GM23338 (cell line): ENCODE measurements around the gene IL6ST. TPM values are rescaled to one million over a fixed set of nuclear protein-coding genes. Genes with fewer than 3 reads are reported as not detected.

Source experiments
- ATAC-seq: fragments of 200-7000 bp; cut with Tn5 transposase; 3 replicates; pipeline ENCODE4 v1.9.1; 2020
- DNase-seq: peaks from one replicate; pipeline ENCODE4 v3.0.0-alpha.2; 2015; ENCODE audit warnings: low spot score
- H2AFZ ChIP-seq: fragments of 200-600 bp; sonication (generic); 2 replicates; pipeline ENCODE4 v1.8.0; 2016; ENCODE audit warnings: antibody characterized with exemption, mild to moderate bottlenecking, moderate library complexity
- H3F3A ChIP-seq: fragments of 200-600 bp; sonication (generic); replicated peaks from 2 replicates; pipeline ENCODE4 v1.8.0; 2017; ENCODE audit warnings: antibody characterized with exemption, mixed run types, low read depth
- H3K27ac ChIP-seq: fragments of 200-600 bp; sonication (generic); 2 replicates; pipeline ENCODE4 v1.6.1; 2016; ENCODE audit warnings: low read depth
- H3K27me3 ChIP-seq: fragments of 200-600 bp; sonication (generic); 2 replicates; pipeline ENCODE4 v1.8.0; 2016; ENCODE audit warnings: mild to moderate bottlenecking, mixed run types, moderate library complexity; ENCODE audit not compliant: insufficient read depth
- H3K36me3 ChIP-seq: fragments of 200-600 bp; sonication (generic); 2 replicates; pipeline ENCODE4 v1.8.0; 2016; ENCODE audit warnings: mild to moderate bottlenecking; ENCODE audit not compliant: insufficient read depth
- H3K4me1 ChIP-seq: fragments of 200-600 bp; sonication (generic); 2 replicates; pipeline ENCODE4 v1.8.0; 2016; ENCODE audit warnings: mild to moderate bottlenecking, moderate library complexity; ENCODE audit not compliant: insufficient read depth
- H3K4me2 ChIP-seq: fragments of 200-600 bp; sonication (generic); 2 replicates; pipeline ENCODE4 v1.7.1; 2017; ENCODE audit warnings: mixed run types
- H3K4me3 ChIP-seq: fragments of 200-600 bp; sonication (generic); 2 replicates; pipeline ENCODE4 v1.6.1; 2016; ENCODE audit warnings: mixed run types
- H3K79me2 ChIP-seq: fragments of 200-600 bp; sonication (generic); replicated peaks from 2 replicates; pipeline ENCODE4 v1.8.0; 2017; ENCODE audit warnings: mild to moderate bottlenecking; ENCODE audit not compliant: insufficient read depth
- H3K9me2 ChIP-seq: fragments of 200-600 bp; sonication (generic); 2 replicates; pipeline ENCODE4 v1.8.0; 2017; ENCODE audit not compliant: insufficient read depth
- H4K20me1 ChIP-seq: fragments of 200-600 bp; sonication (generic); replicated peaks from 2 replicates; pipeline ENCODE4 v1.8.0; 2017; ENCODE audit warnings: mild to moderate bottlenecking; ENCODE audit not compliant: insufficient read depth
- H3K27ac Mint-ChIP-seq: 2 replicates; pipeline ENCODE4 v1.8.0; 2020; ENCODE audit warnings: inconsistent platforms, mild to moderate bottlenecking, moderate library complexity, mixed read lengths
- H3K27me3 Mint-ChIP-seq: 3 replicates; pipeline ENCODE4 v1.8.0; 2022; ENCODE audit warnings: low read depth, mild to moderate bottlenecking, moderate library complexity, mixed read lengths, inconsistent platforms; ENCODE audit not compliant: insufficient read depth, poor library complexity
- H3K36me3 Mint-ChIP-seq: 3 replicates; pipeline ENCODE4 v1.8.0; 2021; ENCODE audit warnings: low read depth, mild to moderate bottlenecking, inconsistent platforms, moderate library complexity, mixed read lengths
- H3K4me1 Mint-ChIP-seq: 3 replicates; pipeline ENCODE4 v1.8.0; 2020; ENCODE audit warnings: mild to moderate bottlenecking, inconsistent platforms, mixed read lengths
- H3K4me3 Mint-ChIP-seq: 3 replicates; pipeline ENCODE4 v1.8.0; 2021; ENCODE audit warnings: moderate library complexity, mild to moderate bottlenecking, inconsistent platforms, mixed read lengths
- H3K9me3 Mint-ChIP-seq: 3 replicates; pipeline ENCODE4 v1.8.0; 2020; ENCODE audit warnings: moderate library complexity, mild to moderate bottlenecking, inconsistent platforms, mixed read lengths
- CREB1 ChIP-seq: fragments of 250-450 bp; sonication (Bioruptor Pico); IDR thresholded peaks from 2 replicates; pipeline ENCODE4 v1.5.0; 2020; ENCODE audit warnings: low read depth, mild to moderate bottlenecking, moderate library complexity
- EZH2 ChIP-seq: fragments of 200-600 bp; sonication (generic); IDR thresholded peaks from one replicate; pipeline ENCODE4 v1.8.0; 2017; ENCODE audit warnings: antibody characterized with exemption, mild to moderate bottlenecking, low read depth; ENCODE audit not compliant: unreplicated experiment
- STAT1 ChIP-seq: IDR thresholded peaks from one replicate; pipeline ENCODE4 v1.6.1; 2016; ENCODE audit warnings: antibody characterized with exemption; ENCODE audit not compliant: unreplicated experiment
- polyA plus RNA-seq: library from polyadenylated mRNA; unstranded; fragments of >200 nt; fragmentation: Nextera tagmentation; extraction: Ambion mirVana; gene quantifications from 2 replicates; pipeline ENCODE4 v1.2.1, GENCODE V29; 2016
- small RNA-seq: library from RNA; depleted of rRNA; stranded (forward); fragments of <200 nt; gene quantifications from one replicate; pipeline ENCODE3, GENCODE V24; 2014; ENCODE audit warnings: low replicate concordance
- total RNA-seq: library from RNA; depleted of rRNA; stranded (reverse); fragments of >200 nt; shearing (Covaris generic); gene quantifications from 2 replicates; pipeline ENCODE4 v1.2.3, GENCODE V29; 2014; rRNA removed
- TF ChIP-seq, protein P1 (sequence below): IDR thresholded peaks from one replicate; pipeline ENCODE4 v1.6.1; 2018; ENCODE audit warnings: antibody characterized with exemption; ENCODE audit not compliant: unreplicated experiment
- TF ChIP-seq, protein P2 (sequence below), 2 experiments: fragments of 200-600 bp in 1 of 2; sonication (generic) in 1 of 2; conservative IDR thresholded peaks; 2 replicates each; pipeline versions ENCODE4 v1.5.1 to v1.6.1; 2016 to 2017; ENCODE audit warnings: antibody characterized with exemption in 2 of 2, low read depth in 2 of 2, mild to moderate bottlenecking in 2 of 2, moderate library complexity in 1 of 2
- TF ChIP-seq, protein P3 (sequence below): IDR thresholded peaks from 2 replicates; pipeline ENCODE4 v1.6.1; 2016; ENCODE audit warnings: antibody characterized with exemption

The IL6ST gene
- total and polyA plus RNA-seq, 2 experiments from 2014 or later, result 6.7 to 9.8 TPM

DNA sequence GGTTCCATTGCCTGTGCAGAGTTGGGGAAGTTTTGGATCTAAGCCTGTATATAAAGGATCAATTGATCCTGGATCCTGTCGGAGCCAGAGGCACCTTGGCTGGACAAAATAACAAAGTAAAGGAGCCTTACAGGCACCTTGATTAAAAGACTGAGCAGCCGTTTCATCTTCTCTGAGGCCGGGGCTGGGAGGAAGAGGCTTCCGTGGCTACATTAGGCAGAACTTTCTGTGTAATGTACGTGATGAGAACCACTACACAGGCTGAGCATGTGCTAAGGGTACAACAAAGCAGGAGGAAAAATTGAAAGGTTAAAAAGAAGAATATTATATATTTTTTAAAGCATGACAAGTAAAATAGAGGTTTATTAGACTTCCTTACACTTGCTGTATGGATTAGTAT is 106.6 kb downstream of the IL6ST start (continued):
- TF ChIP-seq, protein P1, sequence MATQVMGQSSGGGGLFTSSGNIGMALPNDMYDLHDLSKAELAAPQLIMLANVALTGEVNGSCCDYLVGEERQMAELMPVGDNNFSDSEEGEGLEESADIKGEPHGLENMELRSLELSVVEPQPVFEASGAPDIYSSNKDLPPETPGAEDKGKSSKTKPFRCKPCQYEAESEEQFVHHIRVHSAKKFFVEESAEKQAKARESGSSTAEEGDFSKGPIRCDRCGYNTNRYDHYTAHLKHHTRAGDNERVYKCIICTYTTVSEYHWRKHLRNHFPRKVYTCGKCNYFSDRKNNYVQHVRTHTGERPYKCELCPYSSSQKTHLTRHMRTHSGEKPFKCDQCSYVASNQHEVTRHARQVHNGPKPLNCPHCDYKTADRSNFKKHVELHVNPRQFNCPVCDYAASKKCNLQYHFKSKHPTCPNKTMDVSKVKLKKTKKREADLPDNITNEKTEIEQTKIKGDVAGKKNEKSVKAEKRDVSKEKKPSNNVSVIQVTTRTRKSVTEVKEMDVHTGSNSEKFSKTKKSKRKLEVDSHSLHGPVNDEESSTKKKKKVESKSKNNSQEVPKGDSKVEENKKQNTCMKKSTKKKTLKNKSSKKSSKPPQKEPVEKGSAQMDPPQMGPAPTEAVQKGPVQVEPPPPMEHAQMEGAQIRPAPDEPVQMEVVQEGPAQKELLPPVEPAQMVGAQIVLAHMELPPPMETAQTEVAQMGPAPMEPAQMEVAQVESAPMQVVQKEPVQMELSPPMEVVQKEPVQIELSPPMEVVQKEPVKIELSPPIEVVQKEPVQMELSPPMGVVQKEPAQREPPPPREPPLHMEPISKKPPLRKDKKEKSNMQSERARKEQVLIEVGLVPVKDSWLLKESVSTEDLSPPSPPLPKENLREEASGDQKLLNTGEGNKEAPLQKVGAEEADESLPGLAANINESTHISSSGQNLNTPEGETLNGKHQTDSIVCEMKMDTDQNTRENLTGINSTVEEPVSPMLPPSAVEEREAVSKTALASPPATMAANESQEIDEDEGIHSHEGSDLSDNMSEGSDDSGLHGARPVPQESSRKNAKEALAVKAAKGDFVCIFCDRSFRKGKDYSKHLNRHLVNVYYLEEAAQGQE, result no peak
- no peak for TF ChIP-seq EZH2

DNA sequence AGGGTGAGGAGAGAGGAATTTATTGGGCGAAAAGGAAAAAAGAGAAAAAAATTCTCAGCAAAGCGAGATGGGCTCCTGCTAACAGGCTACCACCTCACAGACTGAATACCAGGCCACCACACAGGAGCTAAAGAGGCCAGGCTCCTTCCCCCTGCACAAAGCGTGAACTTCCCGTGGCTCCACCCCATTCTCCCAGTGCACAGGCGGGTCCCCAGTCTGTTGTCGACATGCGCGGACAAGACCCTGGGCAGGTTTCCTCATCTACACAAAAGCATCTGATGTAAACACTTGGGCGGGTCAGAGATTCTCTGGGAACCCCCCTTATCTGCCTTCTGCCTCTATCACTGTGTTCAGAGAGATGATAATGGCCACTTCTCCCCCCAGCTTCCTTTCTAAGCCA is 109.4 kb downstream of the IL6ST start:
- TF ChIP-seq, protein P2, sequence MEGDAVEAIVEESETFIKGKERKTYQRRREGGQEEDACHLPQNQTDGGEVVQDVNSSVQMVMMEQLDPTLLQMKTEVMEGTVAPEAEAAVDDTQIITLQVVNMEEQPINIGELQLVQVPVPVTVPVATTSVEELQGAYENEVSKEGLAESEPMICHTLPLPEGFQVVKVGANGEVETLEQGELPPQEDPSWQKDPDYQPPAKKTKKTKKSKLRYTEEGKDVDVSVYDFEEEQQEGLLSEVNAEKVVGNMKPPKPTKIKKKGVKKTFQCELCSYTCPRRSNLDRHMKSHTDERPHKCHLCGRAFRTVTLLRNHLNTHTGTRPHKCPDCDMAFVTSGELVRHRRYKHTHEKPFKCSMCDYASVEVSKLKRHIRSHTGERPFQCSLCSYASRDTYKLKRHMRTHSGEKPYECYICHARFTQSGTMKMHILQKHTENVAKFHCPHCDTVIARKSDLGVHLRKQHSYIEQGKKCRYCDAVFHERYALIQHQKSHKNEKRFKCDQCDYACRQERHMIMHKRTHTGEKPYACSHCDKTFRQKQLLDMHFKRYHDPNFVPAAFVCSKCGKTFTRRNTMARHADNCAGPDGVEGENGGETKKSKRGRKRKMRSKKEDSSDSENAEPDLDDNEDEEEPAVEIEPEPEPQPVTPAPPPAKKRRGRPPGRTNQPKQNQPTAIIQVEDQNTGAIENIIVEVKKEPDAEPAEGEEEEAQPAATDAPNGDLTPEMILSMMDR (conservative IDR thresholded peaks at IDR 0.05; ENCODE audit: low read depth in 2 of 2), result no peak
- TF ChIP-seq CREB1 (no peak), STAT1 (no peak)
- TF ChIP-seq, protein P3, sequence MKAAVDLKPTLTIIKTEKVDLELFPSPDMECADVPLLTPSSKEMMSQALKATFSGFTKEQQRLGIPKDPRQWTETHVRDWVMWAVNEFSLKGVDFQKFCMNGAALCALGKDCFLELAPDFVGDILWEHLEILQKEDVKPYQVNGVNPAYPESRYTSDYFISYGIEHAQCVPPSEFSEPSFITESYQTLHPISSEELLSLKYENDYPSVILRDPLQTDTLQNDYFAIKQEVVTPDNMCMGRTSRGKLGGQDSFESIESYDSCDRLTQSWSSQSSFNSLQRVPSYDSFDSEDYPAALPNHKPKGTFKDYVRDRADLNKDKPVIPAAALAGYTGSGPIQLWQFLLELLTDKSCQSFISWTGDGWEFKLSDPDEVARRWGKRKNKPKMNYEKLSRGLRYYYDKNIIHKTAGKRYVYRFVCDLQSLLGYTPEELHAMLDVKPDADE, result no peak
- Histone ChIP-seq H3K27me3 (no peaks in the 10 kb centered on the region), H2AFZ (peak overlapping the region; percentile 85), H3K79me2 (no peaks in the 10 kb centered on the region), H3K4me1 (no peaks in the 10 kb centered on the region; the same call in 1 of the 2 replicates), H3K9me2 (no peaks in the 10 kb centered on the region), H3K36me3 (no peaks in the 10 kb centered on the region), H3K27ac (no peak overlapping the region), H3K4me3 (no peak overlapping the region), H3K4me2 (no peak overlapping the region), H3F3A (no peaks in the 10 kb centered on the region), H4K20me1 (no peaks in the 10 kb centered on the region)
- Mint-ChIP-seq H3K4me1 (no peaks in the 10 kb centered on the region), H3K36me3 (no peaks in the 10 kb centered on the region), H3K4me3 (no peak overlapping the region), H3K27ac (peak overlapping the region; percentile 58; the same call in 1 of the 2 replicates), H3K9me3 (no peaks in the 10 kb centered on the region), H3K27me3 (no peaks in the 10 kb centered on the region)
- ATAC-seq (no peak; the same call in 2 of the 3 replicates), DNase-seq (no peak)

Small RNA genes lying within 50 kb of the gene (small RNA-seq; reads per million reads assigned to genes)
- not detected for gene AC016596.1
- not detected for gene RF01210

Other genes with a start within 250 kb of the IL6ST start
- not detected in 2 replicates for gene IL31RA, start 143.6 kb downstream of the IL6ST start, total RNA-seq
- not detected in 2 replicates for gene IL31RA, start 143.6 kb downstream of the IL6ST start, polyA plus RNA-seq
- not detected in 2 replicates for gene ANKRD55, start 238.4 kb upstream of the IL6ST start, total RNA-seq
- not detected in 2 replicates for gene ANKRD55, start 238.4 kb upstream of the IL6ST start, polyA plus RNA-seq